Neuronal stem cell (in vitro differentiated cells): ENCODE results near the gene TRIM9.

Source experiments
- DNase-seq: peaks from one replicate; pipeline ENCODE4 v3.0.0-alpha.2; 2013; ENCODE audit warnings: low spot score
- H2AFZ ChIP-seq: one replicate; pipeline ENCODE4 v1.6.1; 2013; ENCODE audit warnings: mild to moderate bottlenecking, low read length, inconsistent platforms
- H2AK5ac ChIP-seq: 2 replicates; pipeline ENCODE4 v1.6.1; 2013; ENCODE audit warnings: low read depth, mild to moderate bottlenecking, inconsistent platforms, low read length, moderate library complexity, mixed read lengths
- H2BK120ac ChIP-seq: 2 replicates; pipeline ENCODE4 v1.6.1; 2013; ENCODE audit warnings: low read depth, mild to moderate bottlenecking, inconsistent platforms, low read length, moderate library complexity, mixed read lengths
- H2BK12ac ChIP-seq: one replicate; pipeline ENCODE4 v1.6.1; 2013; ENCODE audit warnings: low read length, inconsistent platforms
- H2BK15ac ChIP-seq: 2 replicates; pipeline ENCODE4 v1.6.1; 2013; ENCODE audit warnings: mild to moderate bottlenecking, low read length, inconsistent platforms, mixed read lengths
- H2BK5ac ChIP-seq: one replicate; pipeline ENCODE4 v1.6.1; 2013; ENCODE audit warnings: inconsistent platforms, mild to moderate bottlenecking, low read length, moderate library complexity
- H3K14ac ChIP-seq: one replicate; pipeline ENCODE4 v1.6.1; 2013; ENCODE audit warnings: low read length, inconsistent platforms
- H3K18ac ChIP-seq: 2 replicates; pipeline ENCODE4 v1.6.1; 2013; ENCODE audit warnings: low read length, inconsistent platforms
- H3K23ac ChIP-seq: 2 replicates; pipeline ENCODE4 v1.6.1; 2013; ENCODE audit warnings: low read depth, mild to moderate bottlenecking, mixed read lengths, low read length, inconsistent platforms; ENCODE audit not compliant: poor library complexity
- H3K27ac ChIP-seq: replicated peaks from 3 replicates; pipeline ENCODE4 v1.5.1; 2013; ENCODE audit warnings: low read length, inconsistent platforms
- H3K27me3 ChIP-seq, 3 experiments: 2 replicates each; pipeline ENCODE4 v1.6.1; 2013; ENCODE audit warnings: low read length in 3 of 3, mild to moderate bottlenecking in 2 of 3, inconsistent platforms in 1 of 3, low read depth in 1 of 3, mixed read lengths in 1 of 3, moderate library complexity in 1 of 3; ENCODE audit not compliant: control insufficient read depth in 3 of 3, insufficient read depth in 3 of 3
- H3K36me3 ChIP-seq, 2 donors: replicated peaks in 1 of 2; 2 replicates each; pipeline ENCODE4 v1.6.1; 2013; ENCODE audit warnings: low read length in 2 of 2; ENCODE audit not compliant: control insufficient read depth in 2 of 2, insufficient read depth in 2 of 2
- H3K4ac ChIP-seq: 2 replicates; pipeline ENCODE4 v1.6.1; 2013; ENCODE audit warnings: inconsistent platforms, mild to moderate bottlenecking, low read length, moderate library complexity
- H3K4me1 ChIP-seq, 2 donors: 1 replicate in 1 of 2; 2 replicates in 1 of 2; pipeline ENCODE4 v1.6.1; 2013; ENCODE audit warnings: low read length in 2 of 2, low read depth in 1 of 2; ENCODE audit not compliant: control insufficient read depth in 2 of 2, insufficient read depth in 1 of 2
- H3K4me2 ChIP-seq: one replicate; pipeline ENCODE4 v1.6.1; 2013; ENCODE audit warnings: mild to moderate bottlenecking, low read length, inconsistent platforms; ENCODE audit not compliant: insufficient read depth, poor library complexity, severe bottlenecking
- H3K4me3 ChIP-seq, 2 donors: 2 replicates each; pipeline ENCODE4 v1.5.1; 2013; ENCODE audit warnings: low read length in 2 of 2, mild to moderate bottlenecking in 2 of 2, inconsistent platforms in 1 of 2, moderate library complexity in 1 of 2
- H3K79me1 ChIP-seq: one replicate; pipeline ENCODE4 v1.6.1; 2013; ENCODE audit warnings: low read depth, mild to moderate bottlenecking, inconsistent platforms, low read length, moderate library complexity
- H3K9ac ChIP-seq: one replicate; pipeline ENCODE4 v1.6.1; 2013; ENCODE audit warnings: mild to moderate bottlenecking, low read depth, low read length, inconsistent platforms; ENCODE audit not compliant: poor library complexity
- H3K9me3 ChIP-seq, 2 donors: replicated peaks in 1 of 2; 2 replicates each; pipeline versions ENCODE3 to v1.6.1; 2013; ENCODE audit warnings: low read length in 2 of 2, mild to moderate bottlenecking in 2 of 2, inconsistent platforms in 1 of 2, low read depth in 1 of 2, mixed read lengths in 1 of 2, moderate library complexity in 1 of 2; ENCODE audit not compliant: control insufficient read depth in 2 of 2, insufficient read depth in 1 of 2
- H4K8ac ChIP-seq: one replicate; pipeline ENCODE4 v1.6.1; 2013; ENCODE audit warnings: low read depth, mild to moderate bottlenecking, inconsistent platforms, low read length, moderate library complexity
- H4K91ac ChIP-seq: one replicate; pipeline ENCODE4 v1.6.1; 2013; ENCODE audit warnings: low read length, low read depth, mild to moderate bottlenecking, inconsistent platforms; ENCODE audit not compliant: poor library complexity
- WGBS, 2 donors: extraction: QIAGEN DNeasy Blood & Tissue Kit; methylation state at CpG; one replicate each; pipeline ENCODE4 v1.1.7; 2013; ENCODE audit warnings: missing lambda C conversion rate in 2 of 2, mixed read lengths in 1 of 2; ENCODE audit not compliant: insufficient read length in 2 of 2, insufficient replicate concordance in 1 of 2; ENCODE audit errors: extremely low coverage in 2 of 2; 5-methylcytosine and 5-hydroxymethylcytosine counted together

The TRIM9 gene

DNA sequence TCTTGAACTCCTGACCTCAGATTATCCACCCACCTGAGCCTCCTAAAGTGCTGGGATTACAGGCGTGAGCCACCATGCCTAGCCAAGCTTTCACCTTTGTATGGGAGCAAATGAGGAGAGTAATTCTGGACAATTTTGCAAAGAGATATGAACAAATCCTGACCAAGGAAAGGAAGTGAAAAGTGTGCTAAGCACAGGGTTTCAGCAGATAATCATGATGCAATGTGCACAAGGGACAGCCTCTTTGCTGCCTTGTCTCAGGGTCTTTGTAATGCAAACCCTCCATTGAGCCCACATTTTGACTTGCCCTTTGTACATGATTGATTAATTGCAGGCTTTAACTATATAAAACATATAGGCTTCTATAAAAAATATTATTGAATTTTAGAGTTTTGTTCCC, 141.4 kb downstream of the TRIM9 start:
- Histone ChIP-seq H3K23ac (no peak overlapping the region), H3K18ac (no peak overlapping the region), H2BK5ac (no peak overlapping the region), H2BK15ac (no peak overlapping the region), H2BK12ac (no peak overlapping the region), H4K91ac (no peak overlapping the region), H3K27me3 (no peaks in the 10 kb centered on the region), H2AFZ (no peak overlapping the region), H3K27ac (no peak overlapping the region), H3K9ac (no peak overlapping the region), H4K8ac (no peak overlapping the region), H3K4me1 (peaks cover 4 to 5% of the 10 kb centered on the region in 2 donors), H3K4me3 (no peak overlapping the region), H3K79me1 (no peaks in the 10 kb centered on the region), H3K36me3 (no peaks in the 10 kb centered on the region), H3K14ac (no peak overlapping the region), H2AK5ac (no peak overlapping the region), H3K9me3 (peaks cover 0 to 6% of the 10 kb centered on the region in 2 donors), H3K4me2 (no peak overlapping the region), H2BK120ac (no peak overlapping the region), H3K4ac (no peak overlapping the region)
- WGBS, 2 donors = no CpG with 5 or more reads among the region's 1 CpG
- DNase-seq = no peak

DNA sequence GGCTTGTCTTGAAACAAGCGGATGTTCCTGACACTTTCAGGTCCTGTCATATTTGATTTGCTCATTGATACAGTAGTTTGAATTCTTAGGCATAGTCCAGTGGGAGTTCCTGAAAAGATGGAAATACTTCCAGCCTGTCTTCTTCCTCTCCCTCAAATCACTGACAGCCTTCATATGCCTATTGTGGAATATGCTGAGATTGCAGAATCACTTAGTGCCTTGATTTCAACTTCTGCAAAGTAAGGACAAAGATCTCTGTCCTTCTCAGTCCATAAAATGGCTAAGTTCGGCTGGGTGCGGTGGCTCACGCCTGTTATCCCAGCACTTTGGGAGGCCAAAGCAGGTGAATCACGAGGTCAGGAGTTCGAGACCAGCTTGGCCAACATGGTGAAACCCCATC, 143.9 kb downstream of the TRIM9 start:
- no peaks in the 10 kb centered on the region for H3K27me3 ChIP-seq
- H3K4me1 ChIP-seq = peaks cover 4 to 5% of the 10 kb centered on the region in 2 donors
- H3K9me3 ChIP-seq = peaks cover 0 to 12% of the 10 kb centered on the region in 2 donors
- no peak overlapping the region for H2AFZ ChIP-seq
- no peak overlapping the region for H2BK5ac ChIP-seq
- no peaks in the 10 kb centered on the region for H3K79me1 ChIP-seq
- H4K8ac ChIP-seq = no peak overlapping the region
- DNase-seq = no peak
- H3K27ac ChIP-seq = no peak overlapping the region
- H3K14ac ChIP-seq = no peak overlapping the region
- H2BK15ac ChIP-seq = no peak overlapping the region
- no peak overlapping the region for H3K9ac ChIP-seq
- H3K4me2 ChIP-seq = no peak overlapping the region
- H2BK120ac ChIP-seq = no peak overlapping the region
- no peak overlapping the region for H4K91ac ChIP-seq
- no peak overlapping the region for H3K4me3 ChIP-seq
- no CpG with 5 or more reads among the region's 6 CpGs for WGBS, 2 donors
- H3K4ac ChIP-seq = no peak overlapping the region
- H3K18ac ChIP-seq = no peak overlapping the region
- no peaks in the 10 kb centered on the region for H3K36me3 ChIP-seq
- H2AK5ac ChIP-seq = no peak overlapping the region
- H2BK12ac ChIP-seq = no peak overlapping the region
- no peak overlapping the region for H3K23ac ChIP-seq

DNA sequence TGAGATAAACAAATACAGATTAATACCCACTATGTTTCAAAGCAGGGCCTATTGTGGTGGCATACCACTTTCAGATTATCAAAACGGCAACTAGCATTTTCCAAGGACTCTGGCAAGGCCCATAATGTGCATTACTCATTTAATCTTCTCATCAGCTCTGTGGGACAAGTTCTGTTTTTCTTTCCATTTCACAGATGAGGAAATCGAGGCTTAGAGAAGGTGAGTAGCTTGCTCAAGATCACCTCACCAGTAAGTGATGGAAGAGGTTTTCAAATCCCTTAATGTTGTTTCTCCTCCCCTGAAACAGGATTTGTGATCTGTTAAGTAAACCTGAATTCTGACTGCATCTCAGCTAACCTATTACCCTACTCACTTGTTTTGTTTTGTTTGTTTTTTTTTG, 146.7 kb downstream of the TRIM9 start:
- no CpG with 5 or more reads among the region's 2 CpGs for WGBS, 2 donors
- no peak overlapping the region for H2AK5ac ChIP-seq
- H3K4me1 ChIP-seq = peaks cover 2 to 5% of the 10 kb centered on the region in 2 donors

DNA sequence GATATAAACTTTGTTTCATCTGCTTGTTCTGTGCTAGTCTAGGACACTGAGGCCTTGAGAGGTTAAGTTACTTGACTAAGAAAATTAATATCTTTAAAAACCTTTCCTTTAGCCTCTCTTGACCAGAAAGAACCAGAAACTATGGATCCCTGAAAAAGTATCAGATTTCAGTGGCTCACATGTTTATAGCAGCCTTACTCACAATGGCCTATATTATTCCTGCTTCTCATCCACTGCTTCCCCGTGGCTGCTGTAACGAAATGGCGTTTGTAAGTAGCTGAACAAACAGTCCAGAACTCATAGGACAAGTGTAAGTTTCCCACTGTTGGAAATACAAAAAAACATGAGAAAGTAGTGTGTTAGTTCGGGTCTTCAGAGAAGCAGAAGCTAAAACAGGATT, 147.5 kb downstream of the TRIM9 start:
- no peak overlapping the region for H3K23ac ChIP-seq
- H4K91ac ChIP-seq = no peak overlapping the region
- no peak overlapping the region for H2BK15ac ChIP-seq
- no peaks in the 10 kb centered on the region for H3K36me3 ChIP-seq
- H3K9ac ChIP-seq = no peak overlapping the region
- H3K4me1 ChIP-seq = peaks cover 2 to 5% of the 10 kb centered on the region in 2 donors
- no peak overlapping the region for H2BK5ac ChIP-seq
- DNase-seq = no peak
- H3K18ac ChIP-seq = no peak overlapping the region
- H4K8ac ChIP-seq = no peak overlapping the region
- no peak overlapping the region for H2BK12ac ChIP-seq
- H3K27ac ChIP-seq = no peak overlapping the region
- H3K4ac ChIP-seq = no peak overlapping the region
- no peaks in the 10 kb centered on the region for H3K79me1 ChIP-seq
- no peak overlapping the region for H3K14ac ChIP-seq
- H2AK5ac ChIP-seq = no peak overlapping the region
- no peak overlapping the region for H3K4me2 ChIP-seq
- H2AFZ ChIP-seq = peak overlapping the region; percentile 88
- H3K9me3 ChIP-seq = peaks cover 0 to 12% of the 10 kb centered on the region in 2 donors
- H2BK120ac ChIP-seq = no peak overlapping the region
- H3K4me3 ChIP-seq = no peak overlapping the region
- H3K27me3 ChIP-seq = no peaks in the 10 kb centered on the region
- no CpG with 5 or more reads among the region's 4 CpGs for WGBS, 2 donors

More for the DNA sequence above, 146.7 kb downstream of the TRIM9 start:
- Histone ChIP-seq H3K27me3 (no peaks in the 10 kb centered on the region), H4K91ac (no peak overlapping the region), H2BK5ac (no peak overlapping the region), H3K4me2 (no peak overlapping the region), H3K79me1 (no peaks in the 10 kb centered on the region), H3K9ac (no peak overlapping the region), H3K23ac (no peak overlapping the region), H3K14ac (no peak overlapping the region), H3K4me3 (no peak overlapping the region), H2BK120ac (no peak overlapping the region), H3K27ac (no peak overlapping the region), H2BK12ac (no peak overlapping the region), H3K36me3 (no peaks in the 10 kb centered on the region), H3K9me3 (peaks cover 0 to 12% of the 10 kb centered on the region in 2 donors), H3K18ac (no peak overlapping the region), H3K4ac (no peak overlapping the region), H4K8ac (no peak overlapping the region), H2AFZ (no peak overlapping the region), H2BK15ac (no peak overlapping the region)
- no peak for DNase-seq
